Stimulated activated CD8-positive, alpha-beta memory T cell treated with anti-CD3 and anti-CD28 coated beads, Interleukin-7, amount 100 ng/mL, for 4 hours (primary cell): Measurements from ENCODE around the gene MDM2.

ENCODE experiments used
- DNase-seq, 2 donors: peaks; one replicate each; pipeline ENCODE4 v3.0.0-alpha.2; 2020; ENCODE audit warnings: low read depth in 2 of 2

The MDM2 gene

GRCh38 chr12:68877583-68877982, 69.6 kb downstream of the MDM2 start:
- DNase-seq = no peak

- DNase-seq = no peak
Observed at GRCh38 chr12:68878283-68878682, 70.3 kb downstream of the MDM2 start.

GRCh38 chr12:68878846-68879245, 70.9 kb downstream of the MDM2 start:
- DNase-seq = no peak

- DNase-seq = no peak
Observed at GRCh38 chr12:68880660-68881325, 72.8 kb downstream of the MDM2 start.

- no peak for DNase-seq
Observed at GRCh38 chr12:68882251-68882964, 74.4 kb downstream of the MDM2 start.

GRCh38 chr12:68883151-68883550, 75.2 kb downstream of the MDM2 start:
- no peak for DNase-seq

- no peak for DNase-seq
Observed at GRCh38 chr12:68884251-68884650, 76.3 kb downstream of the MDM2 start.

GRCh38 chr12:68885381-68885780, 77.4 kb downstream of the MDM2 start:
- no peak for DNase-seq

- DNase-seq = no peak
Observed at GRCh38 chr12:68886636-68887572, 78.9 kb downstream of the MDM2 start.

- DNase-seq = no peak
Observed at GRCh38 chr12:68887641-68888040, 79.7 kb downstream of the MDM2 start.

- DNase-seq = no peak
Observed at GRCh38 chr12:68888243-68888642, 80.3 kb downstream of the MDM2 start.

GRCh38 chr12:68890701-68891113, 82.7 kb downstream of the MDM2 start:
- DNase-seq = no peak

GRCh38 chr12:68891141-68891540, 83.2 kb downstream of the MDM2 start:
- no peak for DNase-seq

GRCh38 chr12:68893201-68893600, 85.2 kb downstream of the MDM2 start:
- DNase-seq = no peak

GRCh38 chr12:68893741-68894140, 85.8 kb downstream of the MDM2 start:
- DNase-seq = no peak

- no peak for DNase-seq
Observed at GRCh38 chr12:68894276-68894855, 86.4 kb downstream of the MDM2 start.

GRCh38 chr12:68896881-68897540, 89.0 kb downstream of the MDM2 start:
- DNase-seq = no peak

GRCh38 chr12:68899251-68899771, 91.3 kb downstream of the MDM2 start:
- DNase-seq = no peak

- DNase-seq = no peak
Observed at GRCh38 chr12:68900241-68900640, 92.3 kb downstream of the MDM2 start.
